Smooth muscle cell of the brain vasculature (primary cell): Measurements from ENCODE around the gene ARHGAP22.

ENCODE experiments used
- DNase-seq: peaks from one replicate; pipeline ENCODE4 v3.0.0-alpha.2; 2012; ENCODE audit warnings: low read depth, low spot score

Gene ARHGAP22

DNA sequence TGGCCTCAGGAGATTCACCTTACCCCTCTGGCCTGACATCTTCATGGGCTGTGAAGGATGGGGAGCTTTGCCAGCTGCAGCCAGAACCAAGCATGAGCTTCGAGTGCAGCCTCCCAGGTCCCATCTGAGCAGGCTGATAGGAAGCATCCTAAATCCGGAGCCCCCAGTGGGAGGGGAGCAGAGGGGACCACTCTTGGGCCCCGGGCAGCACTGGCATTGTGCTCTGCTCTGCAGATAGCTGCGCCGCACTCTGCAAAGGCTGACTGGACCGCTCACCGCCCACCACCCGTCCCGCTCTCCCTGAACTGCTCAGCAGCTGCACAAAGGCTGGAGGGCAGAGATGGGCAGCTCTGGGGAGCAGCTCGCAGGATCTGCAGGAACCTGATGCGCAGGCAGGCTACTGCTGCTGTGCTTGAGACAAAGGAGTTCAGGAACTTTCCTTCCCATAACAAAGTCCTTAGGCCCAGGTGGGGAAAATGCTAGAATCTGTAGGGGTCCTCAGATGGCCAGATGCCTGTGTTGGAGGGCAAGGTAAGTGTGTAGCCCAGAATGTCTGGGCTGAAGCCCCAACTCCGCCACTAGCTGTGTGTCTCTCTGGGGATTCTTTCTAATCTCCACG is 51.8 kb downstream of the ARHGAP22 start:
- DNase-seq: no peak

- peak; percentile 21 for DNase-seq
Observed at GRCh38 chr10:48551861-48552591, 52.8 kb downstream of the ARHGAP22 start.

- no peak for DNase-seq
Observed at GRCh38 chr10:48550977-48551376, 53.9 kb downstream of the ARHGAP22 start.

DNA sequence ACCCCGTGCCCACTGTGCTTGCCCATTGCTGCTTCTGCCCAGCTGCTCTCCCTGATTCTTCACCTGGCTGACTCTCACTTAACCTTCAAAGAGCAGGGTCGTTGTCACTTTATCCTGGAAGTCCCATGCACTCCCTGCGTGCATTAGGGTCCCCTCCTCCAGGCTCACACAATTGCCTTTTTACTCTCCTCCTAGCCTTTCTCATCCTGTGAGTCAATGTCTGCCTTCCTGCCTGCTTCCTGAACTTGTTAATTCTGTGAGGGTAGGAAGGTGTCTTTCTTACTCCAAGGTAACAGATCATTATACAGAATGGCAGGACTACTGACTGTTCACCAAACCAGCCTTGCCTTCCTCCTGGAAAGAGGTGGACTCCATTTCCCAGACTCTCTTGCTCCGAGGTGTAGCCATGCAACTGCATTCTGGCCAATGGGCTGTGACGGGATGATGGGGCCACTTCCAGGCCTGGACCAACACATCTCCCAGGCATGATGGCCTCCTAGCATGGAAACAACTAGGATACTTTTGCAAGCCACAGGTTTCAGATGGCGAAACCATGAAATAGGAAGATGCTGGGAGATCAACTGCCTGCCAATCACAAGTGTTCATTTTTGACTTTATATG is 54.7 kb downstream of the ARHGAP22 start:
- no peak for DNase-seq

- DNase-seq: no peak
Observed at GRCh38 chr10:48549236-48549635, 55.6 kb downstream of the ARHGAP22 start.

DNA sequence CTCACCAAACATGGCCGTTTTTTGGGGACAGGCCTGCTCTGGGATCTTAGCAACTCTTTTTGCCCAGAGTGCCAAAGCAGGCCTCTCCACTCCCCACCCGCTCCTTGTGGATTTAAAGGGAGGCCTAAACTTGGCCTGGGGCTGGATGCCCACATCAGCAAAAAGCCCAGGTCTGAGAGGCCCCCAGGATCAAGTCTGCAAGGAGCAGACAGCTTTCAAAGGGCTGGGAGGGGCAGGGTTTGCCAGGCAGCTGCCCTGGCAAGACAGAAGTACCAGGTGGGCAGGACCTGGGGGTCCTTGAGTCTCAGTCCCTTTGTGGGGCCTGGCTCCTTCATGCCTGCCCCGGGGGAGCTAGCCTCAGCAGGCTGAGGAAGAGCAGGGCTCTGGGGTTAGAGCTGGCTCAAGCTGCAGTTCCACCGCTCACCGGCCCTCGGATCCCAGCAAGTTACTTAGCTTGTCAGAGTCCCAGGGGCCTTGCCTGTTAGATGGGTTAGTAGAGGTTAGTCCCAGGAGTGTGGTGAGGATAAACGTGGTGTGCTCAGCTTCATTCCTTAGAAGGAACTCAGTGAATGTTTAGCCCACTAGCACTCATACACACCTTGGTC is 56.2 kb downstream of the ARHGAP22 start:
- DNase-seq: no peak

- DNase-seq: no peak
Observed at GRCh38 chr10:48547981-48548380, 56.9 kb downstream of the ARHGAP22 start.

DNA sequence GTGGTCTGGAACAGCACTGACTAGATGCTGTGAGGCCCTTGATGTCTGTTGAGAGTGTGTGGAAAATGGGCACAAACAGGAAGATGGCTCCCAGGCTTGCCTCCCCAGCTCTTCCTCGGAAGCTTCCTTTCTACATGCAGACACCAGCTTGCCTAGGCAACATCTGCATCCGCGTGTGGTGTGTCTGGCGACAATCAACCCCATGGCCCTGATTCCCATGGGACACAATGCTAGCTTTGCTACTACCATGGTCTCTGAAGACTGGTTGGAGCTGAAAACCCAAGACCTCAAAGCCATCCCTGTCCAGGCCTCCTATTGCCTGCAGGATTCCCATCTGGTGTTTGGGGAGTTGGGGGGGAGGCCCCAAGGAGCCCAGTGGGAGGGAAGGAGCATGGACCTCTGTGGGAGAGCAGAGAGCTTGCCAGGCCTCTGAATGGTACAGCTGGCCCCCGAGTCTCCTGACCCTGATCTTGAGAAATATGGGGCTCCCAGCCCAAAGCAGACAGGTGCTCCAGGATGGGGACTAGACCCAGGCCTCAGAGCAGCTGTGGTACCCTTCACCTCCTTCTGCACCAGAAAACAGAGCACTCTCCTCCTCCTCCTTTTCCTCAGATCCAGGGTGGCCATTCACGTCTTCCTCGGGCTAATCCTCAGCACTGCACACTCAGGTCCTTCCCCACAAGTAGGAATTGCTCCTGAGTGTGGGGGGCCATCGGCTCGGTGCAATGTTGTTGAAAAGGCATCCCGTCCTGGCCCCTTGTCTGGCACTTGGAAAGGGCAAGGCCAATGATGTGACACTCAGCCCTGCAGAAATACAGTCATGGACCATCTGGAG is 57.6 kb downstream of the ARHGAP22 start:
- DNase-seq: no peak

- no peak for DNase-seq
Observed at GRCh38 chr10:48545462-48546145, 59.3 kb downstream of the ARHGAP22 start.

DNA sequence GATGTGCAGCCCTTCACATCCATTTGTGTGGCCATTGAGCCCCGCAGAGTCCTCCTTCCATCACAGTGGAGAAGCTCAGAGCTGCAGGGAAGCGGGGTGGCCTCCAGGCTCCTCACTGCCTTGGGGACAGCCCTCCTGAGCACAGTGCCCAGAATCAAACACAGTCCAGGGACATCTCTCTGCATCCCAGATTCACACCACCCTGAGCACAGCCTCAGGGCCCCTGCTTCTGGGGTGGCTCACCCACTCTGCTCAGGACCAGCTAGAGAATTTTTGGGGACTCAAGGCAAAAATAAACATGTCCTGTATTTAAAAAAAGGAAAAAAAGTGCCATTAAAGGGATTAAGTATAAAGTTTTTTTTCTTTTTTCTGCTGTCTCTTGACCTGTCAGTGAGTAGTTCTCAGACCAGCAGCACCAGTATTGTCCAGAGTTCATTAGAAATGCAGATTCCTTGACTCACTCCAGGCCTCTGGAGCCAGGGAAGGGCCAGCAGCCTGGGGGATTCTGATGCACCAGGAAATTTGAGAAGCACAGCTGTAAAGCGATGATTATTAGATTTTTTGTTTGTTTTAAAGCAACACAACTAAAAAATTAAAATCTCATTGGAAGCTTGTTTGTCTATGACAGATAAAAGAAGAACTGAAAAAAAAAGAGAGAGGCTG is 61.6 kb downstream of the ARHGAP22 start:
- DNase-seq: no peak

DNA sequence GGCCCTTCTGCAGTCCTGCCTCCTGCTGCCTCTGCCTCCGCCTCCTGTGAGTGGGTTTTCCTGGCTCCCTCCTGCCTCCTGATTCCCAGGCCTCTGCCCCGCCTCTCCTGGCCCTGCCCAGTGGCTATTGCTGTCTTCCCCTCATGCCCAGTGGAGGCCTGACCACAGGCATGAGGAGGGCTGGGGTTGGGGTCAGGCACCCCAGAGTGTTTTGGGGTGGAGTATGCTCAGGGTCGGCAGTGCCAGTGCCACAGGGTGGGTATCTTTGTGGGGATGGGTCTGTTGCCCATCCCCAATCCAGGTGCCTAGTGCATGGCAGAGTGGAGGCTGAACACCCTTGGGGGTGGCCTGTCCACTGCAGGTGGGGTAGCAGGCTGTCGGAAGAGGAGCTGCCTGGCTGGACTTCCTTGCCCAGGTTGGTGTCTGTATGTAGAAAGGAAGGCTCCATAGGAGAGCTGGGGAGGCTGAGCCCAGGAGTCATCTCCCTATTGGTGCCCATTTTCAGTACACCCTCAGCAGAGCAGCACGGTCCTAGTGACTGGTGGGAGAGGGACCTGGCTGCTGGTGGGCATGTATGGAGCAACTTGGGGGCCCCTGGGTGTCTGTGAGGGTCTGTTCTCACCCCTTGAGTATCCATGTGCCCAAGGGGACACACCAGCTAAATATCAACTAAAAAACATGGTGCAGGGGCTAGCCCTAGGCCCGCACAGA is 62.2 kb downstream of the ARHGAP22 start:
- DNase-seq: no peak

DNA sequence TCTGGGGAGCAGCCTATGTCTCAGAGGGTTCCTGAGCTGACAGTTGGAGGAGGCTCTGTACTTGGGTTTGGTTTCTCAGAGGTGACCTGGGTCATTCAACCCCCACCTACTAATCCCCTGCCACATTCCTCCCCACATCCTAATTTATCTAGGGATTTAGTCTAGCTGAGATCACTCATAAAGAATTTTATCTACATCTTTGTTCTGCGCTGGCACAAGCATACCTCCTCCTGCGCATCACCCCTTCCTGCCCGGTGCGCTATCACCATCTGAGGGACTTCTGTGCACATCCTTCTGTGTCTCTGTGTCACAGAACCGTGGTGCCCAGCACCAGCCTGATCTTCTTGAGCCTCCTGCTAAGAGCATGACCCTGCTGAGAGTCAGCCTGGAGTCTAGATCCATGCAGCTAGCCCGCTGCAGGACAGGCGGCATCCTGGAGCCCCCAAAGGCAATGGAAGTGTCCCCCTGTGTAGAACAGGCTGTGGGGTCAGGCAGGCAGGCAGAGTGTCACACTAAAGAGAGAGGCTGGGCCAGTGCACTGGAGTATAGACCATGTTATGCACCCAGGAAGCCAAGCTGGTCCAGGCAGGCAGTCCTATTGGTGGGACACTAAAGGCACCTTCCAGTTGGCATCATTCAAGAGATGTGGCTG is 63.6 kb downstream of the ARHGAP22 start:
- no peak for DNase-seq

DNA sequence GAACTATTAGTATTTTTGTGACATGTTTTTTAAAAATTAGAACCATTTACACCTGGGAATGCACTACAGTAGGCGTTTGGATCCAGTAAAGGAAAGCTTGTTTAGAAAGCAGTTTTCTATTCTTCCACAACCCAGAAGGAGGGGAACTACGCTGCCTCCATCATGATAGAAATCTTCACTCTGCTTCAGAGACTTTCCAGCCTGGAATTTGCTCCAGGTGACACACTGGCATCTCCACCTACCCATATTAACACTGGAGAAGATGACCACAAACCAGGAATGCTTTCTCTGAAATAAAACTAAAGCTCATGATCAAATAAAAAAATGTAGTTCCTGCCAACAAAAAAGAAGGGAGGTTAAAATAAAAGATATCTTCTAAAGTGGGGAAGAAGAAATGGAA is 66.3 kb downstream of the ARHGAP22 start:
- DNase-seq: no peak

DNA sequence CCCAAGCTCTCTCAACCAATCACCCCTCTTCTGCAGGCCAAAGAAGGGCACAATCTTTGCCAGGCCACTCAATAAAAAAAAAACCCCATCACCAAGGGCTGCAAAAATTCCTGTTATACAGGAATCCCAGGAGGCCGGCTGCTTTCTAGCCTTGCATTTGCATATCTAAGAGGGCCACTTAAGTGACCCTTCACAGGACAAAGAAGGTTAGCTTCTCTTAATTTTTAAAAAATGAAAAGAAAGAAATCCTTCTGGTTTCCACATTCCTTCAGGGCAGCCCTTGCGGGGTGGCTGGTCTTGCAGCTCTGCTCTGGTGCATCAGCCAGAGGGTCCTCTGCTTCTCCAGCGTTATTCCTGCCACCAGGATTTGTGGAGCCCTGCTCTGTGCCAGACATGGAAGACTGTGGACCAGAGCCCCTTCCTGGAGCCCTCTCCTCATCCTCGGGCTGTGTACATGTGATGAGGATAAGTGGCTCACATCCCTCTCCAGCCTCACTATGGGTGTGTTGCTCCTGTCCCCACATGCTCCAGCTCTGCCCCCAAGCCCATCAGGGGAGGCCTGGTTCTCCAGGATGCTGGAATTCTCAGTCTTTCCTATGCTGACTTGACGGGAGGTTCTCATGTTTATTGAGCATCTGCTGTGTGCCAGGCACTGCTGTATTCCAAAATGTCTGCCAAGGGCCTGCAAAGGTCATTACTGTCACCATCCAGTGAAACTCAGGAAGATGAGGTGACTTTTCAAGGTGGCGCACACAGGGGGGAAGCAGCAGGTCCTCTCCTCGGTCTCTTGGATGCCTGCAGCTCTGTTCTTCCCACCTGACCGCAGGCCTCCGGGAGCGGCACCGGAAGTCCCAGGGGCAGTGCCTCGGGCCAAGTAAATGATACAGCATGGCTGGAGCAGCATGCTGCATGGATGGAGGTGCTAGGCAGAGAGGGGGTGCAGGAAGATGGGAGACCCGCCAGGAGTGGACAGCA is 67.7 kb downstream of the ARHGAP22 start:
- DNase-seq: no peak

DNA sequence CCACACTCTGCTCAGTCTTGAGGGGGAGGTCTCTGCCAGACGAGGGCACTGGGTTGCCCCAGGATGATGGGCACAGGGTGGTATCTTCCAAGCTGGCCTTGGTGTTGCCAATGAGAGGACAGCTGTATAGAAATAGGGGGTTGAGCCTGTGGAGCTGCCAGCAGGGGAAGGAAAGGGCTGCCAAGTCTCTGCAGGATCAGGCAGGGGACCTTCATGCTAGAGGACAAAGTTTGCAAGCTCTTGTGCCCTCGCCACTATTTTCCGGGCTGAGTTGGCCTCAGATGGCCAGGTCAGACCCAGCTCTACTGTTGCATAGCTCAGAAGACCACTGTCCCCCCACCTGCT is 68.7 kb downstream of the ARHGAP22 start:
- no peak for DNase-seq

DNA sequence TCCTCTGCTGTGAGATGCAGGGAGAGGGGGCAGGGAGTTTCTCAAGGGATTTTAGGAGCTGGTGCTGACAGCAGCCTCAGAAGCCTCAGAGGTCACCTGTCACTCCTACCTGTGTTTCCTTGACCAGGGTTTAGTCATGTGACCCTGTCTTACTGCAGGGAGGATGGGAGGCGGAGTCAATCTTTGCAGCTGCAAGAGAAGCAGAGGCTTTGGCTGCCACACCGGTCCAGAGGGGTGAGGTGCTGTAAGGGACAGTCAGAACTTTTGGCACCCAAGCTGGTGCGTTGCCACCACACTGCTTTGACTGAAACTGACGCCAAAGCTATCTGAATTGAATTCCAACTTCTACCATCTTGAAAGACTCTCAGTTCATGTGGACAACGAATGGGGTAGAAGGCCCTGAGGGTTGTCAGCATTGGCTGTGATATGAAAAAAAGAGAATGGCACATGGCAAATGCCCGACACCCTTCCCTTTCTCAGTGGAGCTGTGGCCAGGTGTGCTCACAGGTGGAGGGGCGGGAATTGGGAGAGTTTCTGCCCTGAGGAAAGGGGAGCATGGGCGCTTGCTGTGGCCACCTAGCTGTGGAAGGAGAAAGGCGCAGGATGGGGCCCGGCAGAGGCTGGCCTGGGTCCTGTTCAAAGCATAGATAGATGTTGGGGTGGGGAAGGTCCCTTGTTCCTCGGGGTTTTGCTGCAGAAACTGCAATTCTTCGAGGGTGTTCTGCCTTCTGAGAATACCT is 69.3 kb downstream of the ARHGAP22 start:
- no peak for DNase-seq

DNA sequence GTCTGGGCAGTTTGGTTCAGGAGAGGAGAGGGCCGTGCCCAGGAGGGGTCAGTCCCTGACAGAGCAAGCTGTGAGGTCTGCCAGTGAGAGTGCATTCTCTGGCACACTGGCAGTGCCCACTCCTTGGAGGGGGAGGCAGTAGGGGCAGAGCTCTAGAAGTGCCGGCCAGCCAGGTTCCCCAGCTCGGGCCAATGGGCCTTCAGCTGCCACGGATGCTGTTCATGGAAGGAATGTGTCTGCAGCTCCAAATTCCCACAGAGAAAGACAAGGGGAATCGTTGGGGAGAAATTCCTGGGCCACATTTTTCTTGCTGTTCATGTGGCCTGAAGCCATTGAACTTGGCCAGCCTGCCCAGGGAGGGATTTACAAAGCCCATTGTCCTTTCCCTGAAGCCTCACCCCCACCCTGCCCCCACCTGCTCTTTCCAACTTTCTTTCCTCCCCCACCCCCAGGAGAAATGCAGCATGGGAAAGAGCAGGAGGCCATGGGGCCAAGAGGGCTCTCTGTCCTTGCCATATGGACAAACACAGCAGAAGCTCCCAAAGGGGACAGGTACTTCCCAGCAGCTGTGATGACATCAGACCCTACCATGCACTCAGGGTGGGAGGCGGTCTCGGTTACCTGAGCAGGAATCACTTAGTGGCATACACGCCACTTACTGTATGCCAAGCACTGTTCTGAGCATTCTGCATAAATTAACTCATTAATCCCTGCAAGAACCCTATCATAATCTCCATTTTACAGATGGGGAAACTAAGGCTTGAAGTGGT is 70.7 kb downstream of the ARHGAP22 start:
- DNase-seq: no peak
